ENCODE data around the gene RFX1. TPM values are rescaled to one million over a fixed set of nuclear protein-coding genes. Genes with fewer than 3 reads are reported as not detected.

The RFX1 gene
- total RNA-seq, 1 donor from 2014 or later = 16.2 TPM

- intact Hi-C loops (cut with micrococcal nuclease) = no loop called here
Observed at GRCh38 chr19:13914777-13915176, 91.3 kb downstream of the RFX1 start.

GRCh38 chr19:13913352-13913751 is 92.8 kb downstream of the RFX1 start:
- intact Hi-C loops (cut with micrococcal nuclease) = no loop called here

Other genes starting within 250 kb of the RFX1 start
- gene MRI1, start 241.8 kb downstream of the RFX1 start, total RNA-seq = 43.4 and 43.6 TPM in 2 replicates
- 93.5 and 107 TPM in 2 replicates for gene C19orf53, start 231.9 kb downstream of the RFX1 start, total RNA-seq
- 8.1 and 8.2 TPM in 2 replicates for gene ZSWIM4, start 210.9 kb downstream of the RFX1 start, total RNA-seq
- gene NANOS3, start 129.2 kb downstream of the RFX1 start, total RNA-seq = 0.98 and 1.0 TPM in 2 replicates
- gene BRME1, start 100.2 kb downstream of the RFX1 start, total RNA-seq = 8.3 and 9.8 TPM in 2 replicates
- gene CC2D1A, start 100.1 kb downstream of the RFX1 start, total RNA-seq = 36.3 and 37.0 TPM in 2 replicates
- gene PODNL1, start 67.9 kb downstream of the RFX1 start, total RNA-seq = 0.10 and 0.42 TPM in 2 replicates
- 69.3 and 76.4 TPM in 2 replicates for gene DCAF15, start 53.8 kb downstream of the RFX1 start, total RNA-seq
- not detected in 2 replicates for gene RLN3, start 21.8 kb upstream of the RFX1 start, total RNA-seq
- 146 and 147 TPM in 2 replicates for gene IL27RA, start 25.4 kb upstream of the RFX1 start, total RNA-seq
- gene PALM3, start 55.8 kb upstream of the RFX1 start, total RNA-seq = not detected in 2 replicates
- gene MISP3, start 66.5 kb upstream of the RFX1 start, total RNA-seq = 1.5 and 1.8 TPM in 2 replicates
- 0.32 and 0.34 TPM in 2 replicates for gene C19orf67, start 79.5 kb upstream of the RFX1 start, total RNA-seq
- gene SAMD1, start 84.4 kb upstream of the RFX1 start, total RNA-seq = 68.7 and 68.8 TPM in 2 replicates
- gene PRKACA, start 111.4 kb upstream of the RFX1 start, total RNA-seq = 66.4 and 72.0 TPM in 2 replicates
- gene ASF1B, start 130.3 kb upstream of the RFX1 start, total RNA-seq = 71.8 and 78.9 TPM in 2 replicates
- gene ADGRL1, start 199.8 kb upstream of the RFX1 start, total RNA-seq = 7.6 and 8.1 TPM in 2 replicates

All from T-helper 1 cell treated with Interleukin-12 subunit alpha and Interleukin-12 subunit beta and Interleukin-4 antibody, amounts not matched to agents 30 ng/mL and 1 ng/mL, for 36 hours (primary cell).